BJ (cell line): Measurements from ENCODE around the gene AKNA. TPM values are rescaled to one million over a fixed set of nuclear protein-coding genes. Genes with fewer than 3 reads are reported as not detected.

ENCODE experiments used
- CTCF ChIA-PET: fragments of 350-600 bp; formaldehyde crosslinking; extraction: SDS; loops from one replicate; lab custom pipeline; 2021; ENCODE audit warnings: antibody characterized with exemption, inconsistent platforms; lab: Yijun Ruan, JAX
- POLR2A ChIA-PET: fragments of 300-600 bp; sonication (Branson Sonifier 250); formaldehyde crosslinking; extraction: SDS; loops from one replicate; lab custom pipeline; 2021; ENCODE audit warnings: antibody characterized with exemption; lab: Charles Lee
- DNase-seq: peaks from one replicate; pipeline ENCODE4 v3.0.0-alpha.2; 2011; ENCODE audit warnings: low read depth
- H3K27me3 ChIP-seq: 2 replicates; pipeline ENCODE4 v1.6.0; 2011; ENCODE audit warnings: low read length; ENCODE audit not compliant: control insufficient read depth, insufficient read depth
- H3K36me3 ChIP-seq: 2 replicates; pipeline ENCODE4 v1.5.1; 2011; ENCODE audit warnings: low read length; ENCODE audit not compliant: control insufficient read depth, insufficient read depth
- H3K4me3 ChIP-seq: 2 replicates; pipeline ENCODE4 v1.5.1; 2011; ENCODE audit warnings: low read depth, mild to moderate bottlenecking, control low read depth, low read length
- CTCF ChIP-seq: IDR thresholded peaks from 2 replicates; pipeline ENCODE4 v1.5.1; 2011; ENCODE audit warnings: low read depth, mild to moderate bottlenecking, control low read depth, inconsistent platforms, low read length, moderate library complexity; ENCODE audit not compliant: insufficient read depth
- polyA plus RNA-seq: library from polyadenylated mRNA; depleted of rRNA; stranded (reverse); fragments of >200 nt; gene quantifications from 2 replicates; pipeline ENCODE4 v1.2.3, GENCODE V29; 2011

AKNA gene
- polyA plus RNA-seq, 1 experiment, result 11.8 TPM

- no peak for DNase-seq
- Histone ChIP-seq H3K27me3 (0 out of 2 replicates have a peak, but pooled peaks cover 2% of the 10 kb centered on the region), H3K36me3 (no peaks in the 10 kb centered on the region), H3K4me3 (no peak overlapping the region)
- POLR2A ChIA-PET, result no interaction called here
- CTCF ChIA-PET, result interaction anchor here (1.1 to 5.0 kb wide), 4 partner anchors 12 to 272 kb away, joined by 3 to 45 read pairs (median 6); no protein-coding TSS in a partner anchor
- TF ChIP-seq CTCF, result no peak
Observed at GRCh38 chr9:114418053-114418452, 30.3 kb upstream of the AKNA start.

DNA sequence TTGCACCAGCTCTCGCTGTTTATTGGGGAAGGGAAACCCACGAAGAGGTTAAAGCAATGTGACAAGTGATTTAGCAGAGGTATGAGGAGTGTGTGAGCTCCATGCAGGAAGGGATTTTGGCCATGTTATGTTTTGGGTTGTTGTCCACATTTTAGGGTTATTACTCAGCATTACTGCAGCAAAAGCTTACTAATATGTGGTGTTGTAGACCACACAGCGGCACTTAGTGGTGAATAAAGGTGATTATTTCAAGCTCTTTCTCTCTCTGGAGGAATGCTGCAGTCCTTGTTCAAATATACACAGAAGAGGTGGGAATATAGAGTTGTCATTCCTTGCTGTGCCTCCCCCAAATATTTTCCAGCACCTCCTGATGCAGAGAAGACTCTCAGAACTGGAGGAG is 29.7 kb upstream of the AKNA start:
- Histone ChIP-seq H3K4me3 (no peak overlapping the region), H3K27me3 (0 out of 2 replicates have a peak, but pooled peaks cover 2% of the 10 kb centered on the region), H3K36me3 (no peaks in the 10 kb centered on the region)
- peak; percentile 23; the same call in 1 of the 2 replicates for TF ChIP-seq CTCF
- DNase-seq, result peak; percentile 44
- ChIA-PET CTCF (interaction anchor here (0.9 to 5.0 kb wide), 5 partner anchors 8 to 273 kb away, joined by 3 to 45 read pairs (median 3); no protein-coding TSS in a partner anchor), POLR2A (no interaction called here)

- POLR2A ChIA-PET, result no interaction called here
- CTCF ChIA-PET, result interaction anchor here (0.9 to 5.0 kb wide), 4 partner anchors 8 to 63 kb away, joined by 3 to 45 read pairs (median 4); no protein-coding TSS in a partner anchor
- Histone ChIP-seq H3K27me3 (0 out of 2 replicates have a peak, but pooled peaks cover 2% of the 10 kb centered on the region), H3K4me3 (no peak overlapping the region), H3K36me3 (no peaks in the 10 kb centered on the region)
- DNase-seq, result no peak
- no peak for TF ChIP-seq CTCF
Observed at GRCh38 chr9:114416906-114417305, 29.1 kb upstream of the AKNA start.

GRCh38 chr9:114416290-114416689 is 28.5 kb upstream of the AKNA start:
- ChIA-PET CTCF (interaction anchor here (5.0 kb wide), 1 partner anchor 12 kb away, joined by 45 read pairs; no protein-coding TSS in a partner anchor), POLR2A (no interaction called here)
- 0 out of 2 replicates have a peak, but pooled peaks cover 2% of the 10 kb centered on the region for H3K27me3 ChIP-seq
- no peak for DNase-seq
- no peaks in the 10 kb centered on the region for H3K36me3 ChIP-seq
- TF ChIP-seq CTCF, result no peak
- H3K4me3 ChIP-seq, result no peak overlapping the region

DNA sequence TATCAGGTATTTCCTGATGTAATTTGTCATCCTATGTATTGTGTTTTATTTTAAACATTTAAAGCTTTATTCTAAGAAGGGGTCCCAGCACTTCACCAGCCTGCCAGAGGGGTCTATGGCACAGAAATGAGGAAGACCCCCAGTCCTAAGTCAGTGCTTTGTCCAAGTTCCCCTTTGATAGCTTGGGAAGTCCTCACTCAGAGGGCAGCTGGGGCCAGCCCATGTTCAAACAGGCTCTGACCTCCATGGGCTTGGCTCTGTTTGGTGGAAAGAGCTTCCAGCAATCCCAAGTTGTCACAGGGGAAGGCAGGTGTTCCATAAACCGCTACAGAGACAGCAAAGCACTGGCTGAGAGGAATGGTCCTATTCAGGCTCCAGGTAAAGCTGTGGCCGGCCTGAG is 26.6 kb upstream of the AKNA start:
- TF ChIP-seq CTCF, result no peak
- no peak for DNase-seq
- no peak overlapping the region for H3K4me3 ChIP-seq
- ChIA-PET CTCF (interaction anchor here (1.0 to 5.0 kb wide), 7 partner anchors 10 to 248 kb away, joined by 3 to 45 read pairs (median 6); no protein-coding TSS in a partner anchor), POLR2A (no interaction called here)
- no peaks in the 10 kb centered on the region for H3K36me3 ChIP-seq
- H3K27me3 ChIP-seq, result 0 out of 2 replicates have a peak, but pooled peaks cover 2% of the 10 kb centered on the region
